HEK293 (cell line): ENCODE results near the gene COX6A1.

ENCODE experiments used
- CTCF ChIA-PET: fragments of 350-600 bp; formaldehyde crosslinking; extraction: SDS; loops from one replicate; lab custom pipeline; 2021; ENCODE audit warnings: antibody characterized with exemption; lab: Yijun Ruan, JAX
- POLR2A ChIA-PET: fragments of 300-600 bp; formaldehyde crosslinking; extraction: SDS; loops from one replicate; lab custom pipeline; 2020; ENCODE audit warnings: antibody characterized with exemption, inconsistent platforms; lab: Yijun Ruan, JAX
- H3K27ac ChIP-seq: fragments of 200-500 bp; sonication (Bioruptor generic); 2 replicates; pipeline ENCODE4 v1.5.1; 2014; ENCODE audit warnings: low read depth, low read length, control low read depth, inconsistent platforms; ENCODE audit errors: extremely low read depth
- H3K36me3 ChIP-seq, 2 experiments: fragments of 200-500 bp in 1 of 2; sonication (Bioruptor generic) in 1 of 2; 1 replicate in 1 of 2; 2 replicates in 1 of 2; pipeline ENCODE4 v1.5.1; 2014 to 2017; ENCODE audit warnings: inconsistent platforms in 2 of 2, low read length in 2 of 2; ENCODE audit not compliant: control insufficient read depth in 2 of 2, insufficient read depth in 1 of 2
- H3K4me1 ChIP-seq: fragments of 200-500 bp; sonication (Bioruptor generic); 2 replicates; pipeline ENCODE4 v1.5.1; 2014; ENCODE audit warnings: mild to moderate bottlenecking, low read length, inconsistent platforms; ENCODE audit not compliant: control insufficient read depth, insufficient read depth
- H3K4me3 ChIP-seq: 2 replicates; pipeline ENCODE4 v1.5.1; 2011; ENCODE audit warnings: low read depth, mild to moderate bottlenecking, control low read depth, low read length, moderate library complexity
- H3K9me3 ChIP-seq: fragments of 200-500 bp; sonication (Bioruptor generic); 2 replicates; pipeline ENCODE4 v1.5.1; 2014; ENCODE audit warnings: low read depth, low read length, inconsistent platforms; ENCODE audit not compliant: control insufficient read depth, insufficient read depth
- ATF2 ChIP-seq: fragments of 450-650 bp; formaldehyde crosslinking; IDR thresholded peaks from 2 replicates; pipeline ENCODE4 v1.5.1; 2016; ENCODE audit warnings: missing biosample characterization, missing genetic modification characterization, low read depth
- ELK4 ChIP-seq: IDR thresholded peaks from 2 replicates; pipeline ENCODE4 v1.6.1; 2011; ENCODE audit warnings: mild to moderate bottlenecking, low read depth, low read length, borderline replicate concordance
- FEZF1 ChIP-seq: fragments of 450-650 bp; formaldehyde crosslinking; IDR thresholded peaks from 2 replicates; pipeline ENCODE4 v1.5.1; 2016; ENCODE audit warnings: missing biosample characterization, missing genetic modification characterization
- KLF17 ChIP-seq: fragments of 450-650 bp; formaldehyde crosslinking; IDR thresholded peaks from 2 replicates; pipeline ENCODE4 v1.5.1; 2016; ENCODE audit warnings: missing biosample characterization, missing genetic modification characterization
- KLF9 ChIP-seq: fragments of 450-650 bp; formaldehyde crosslinking; IDR thresholded peaks from 2 replicates; pipeline ENCODE4 v1.5.1; 2016; ENCODE audit warnings: missing biosample characterization, missing genetic modification characterization, low read depth
- OSR2 ChIP-seq: fragments of 450-650 bp; formaldehyde crosslinking; IDR thresholded peaks from 2 replicates; pipeline ENCODE4 v1.5.1; 2016; ENCODE audit warnings: missing biosample characterization, missing genetic modification characterization
- REST ChIP-seq: fragments of 450-650 bp; formaldehyde crosslinking; IDR thresholded peaks from 2 replicates; pipeline ENCODE4 v1.5.1; 2016; ENCODE audit warnings: missing biosample characterization, missing genetic modification characterization
- SALL2 ChIP-seq: fragments of 450-650 bp; formaldehyde crosslinking; IDR thresholded peaks from 2 replicates; pipeline ENCODE4 v1.5.0; 2017; ENCODE audit warnings: missing biosample characterization, mild to moderate bottlenecking, missing genetic modification characterization, borderline replicate concordance
- SCRT2 ChIP-seq: fragments of 450-650 bp; formaldehyde crosslinking; IDR thresholded peaks from 2 replicates; pipeline ENCODE4 v1.5.1; 2016; ENCODE audit warnings: missing biosample characterization, missing genetic modification characterization
- WT1 ChIP-seq: fragments of 450-650 bp; formaldehyde crosslinking; IDR thresholded peaks from 2 replicates; pipeline ENCODE4 v1.5.1; 2016; ENCODE audit warnings: missing biosample characterization, missing genetic modification characterization
- ZNF223 ChIP-seq: fragments of 450-650 bp; formaldehyde crosslinking; IDR thresholded peaks from 2 replicates; pipeline ENCODE4 v1.5.1; 2016; ENCODE audit warnings: missing biosample characterization, missing genetic modification characterization
- ZNF239 ChIP-seq: fragments of 450-650 bp; formaldehyde crosslinking; IDR thresholded peaks from 2 replicates; pipeline ENCODE4 v1.5.1; 2016; ENCODE audit warnings: missing biosample characterization, missing genetic modification characterization
- ZNF266 ChIP-seq: fragments of 450-650 bp; formaldehyde crosslinking; IDR thresholded peaks from 2 replicates; pipeline ENCODE4 v1.5.1; 2016; ENCODE audit warnings: missing biosample characterization, missing genetic modification characterization, low read depth
- ZNF416 ChIP-seq: fragments of 450-650 bp; formaldehyde crosslinking; IDR thresholded peaks from 2 replicates; pipeline ENCODE4 v1.5.1; 2016; ENCODE audit warnings: missing biosample characterization, missing genetic modification characterization
- ZNF510 ChIP-seq: fragments of 450-650 bp; formaldehyde crosslinking; IDR thresholded peaks from 2 replicates; pipeline ENCODE4 v1.5.1; 2018; ENCODE audit warnings: mild to moderate bottlenecking, missing genetic modification characterization, missing biosample characterization; ENCODE audit not compliant: insufficient replicate concordance
- ZNF513 ChIP-seq: fragments of 450-650 bp; IDR thresholded peaks from 2 replicates; pipeline ENCODE4 v1.5.1; 2018; ENCODE audit warnings: missing biosample characterization, missing genetic modification characterization
- ZNF596 ChIP-seq: fragments of 450-650 bp; IDR thresholded peaks from 2 replicates; pipeline ENCODE4 v1.5.0; 2018; ENCODE audit warnings: missing biosample characterization, mild to moderate bottlenecking, missing genetic modification characterization, moderate library complexity
- ZNF692 ChIP-seq: fragments of 450-650 bp; formaldehyde crosslinking; IDR thresholded peaks from 2 replicates; pipeline ENCODE4 v1.5.1; 2016; ENCODE audit warnings: missing biosample characterization, missing genetic modification characterization
- ZNF701 ChIP-seq: fragments of 450-650 bp; formaldehyde crosslinking; IDR thresholded peaks from 2 replicates; pipeline ENCODE4 v1.5.1; 2016; ENCODE audit warnings: missing biosample characterization, missing genetic modification characterization
- ZNF830 ChIP-seq: fragments of 450-650 bp; IDR thresholded peaks from 2 replicates; pipeline ENCODE4 v1.5.0; 2018; ENCODE audit warnings: missing biosample characterization, missing genetic modification characterization, low read depth, mild to moderate bottlenecking, moderate library complexity

The COX6A1 gene

GRCh38 chr12:120399531-120399930 is 38.4 kb upstream of the COX6A1 start:
- no peak overlapping the region for H3K27ac ChIP-seq
- H3K9me3 ChIP-seq, result no peaks in the 10 kb centered on the region
- POLR2A ChIA-PET, result no interaction called here
- TF ChIP-seq ZNF830 (tag by site-specific recombination) (no peak), ZNF701 (tag by site-specific recombination) (no peak), ZNF510 (tag by site-specific recombination) (no peak), WT1 (tag by site-specific recombination) (no peak), OSR2 (tag by site-specific recombination) (no peak), ATF2 (tag by site-specific recombination) (no peak), ZNF223 (tag by site-specific recombination) (no peak), SCRT2 (no peak), FEZF1 (tag by site-specific recombination) (no peak), ZNF692 (no peak), ZNF266 (tag by site-specific recombination) (no peak), REST (tag by site-specific recombination) (no peak), ZNF596 (no peak), SALL2 (tag by site-specific recombination) (no peak), ELK4 (no peak), ZNF513 (tag by site-specific recombination) (no peak), KLF9 (no peak), ZNF416 (tag by site-specific recombination) (no peak), KLF17 (tag by site-specific recombination) (no peak), ZNF239 (tag by site-specific recombination) (no peak)
- CTCF ChIA-PET, result interaction anchor here (0.6 kb wide), 2 partner anchors 97 to 609 kb away, joined by 3 read pairs; no protein-coding TSS in a partner anchor
- H3K36me3 ChIP-seq, result no peaks in the 10 kb centered on the region
- no peak overlapping the region for H3K4me3 ChIP-seq
- peaks cover 3% of the 10 kb centered on the region; the same call in 1 of the 2 replicates for H3K4me1 ChIP-seq
